DMS53 treated with DMSO at 0.1 percent for 48 hours (cell line): ENCODE measurements around the gene PHB1.
"Not testable (repeated sequence)": the region's sequence is repeated elsewhere in the genome, so short reads cannot be mapped to it uniquely, and the experiment has no call there.

ENCODE experiments used
- DNase-seq: peaks from one replicate; lab custom pipeline; 2025; ENCODE audit not compliant: unreplicated experiment; lab: John Stamatoyannopoulos, UW

The PHB1 gene

GRCh38 chr17:49439673-49440571 lies 25.2 kb upstream of the PHB1 start:
- DNase-seq = no peak

DNA sequence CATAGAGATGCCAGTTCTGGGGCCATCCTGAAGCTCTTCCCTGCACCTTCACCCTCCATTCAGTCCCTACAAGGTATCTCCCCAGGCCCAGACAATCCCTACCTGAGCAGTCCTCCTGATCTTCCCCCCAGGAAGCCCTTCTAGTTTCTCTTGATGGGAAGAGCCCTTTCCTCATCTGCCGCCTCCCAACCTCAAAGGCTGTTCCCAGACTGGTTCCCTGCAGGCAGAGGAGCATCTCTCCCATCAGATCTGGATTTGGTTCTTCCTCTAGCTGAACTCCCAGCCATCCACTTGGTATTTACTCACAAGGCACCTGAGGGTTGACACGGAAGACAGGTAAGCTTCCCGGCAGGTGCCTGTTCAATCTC lies 24.6 kb upstream of the PHB1 start:
- DNase-seq = no peak

GRCh38 chr17:49438436-49439278 lies 24.0 kb upstream of the PHB1 start:
- no peak for DNase-seq

GRCh38 chr17:49437696-49438435 lies 23.2 kb upstream of the PHB1 start:
- no peak for DNase-seq

DNA sequence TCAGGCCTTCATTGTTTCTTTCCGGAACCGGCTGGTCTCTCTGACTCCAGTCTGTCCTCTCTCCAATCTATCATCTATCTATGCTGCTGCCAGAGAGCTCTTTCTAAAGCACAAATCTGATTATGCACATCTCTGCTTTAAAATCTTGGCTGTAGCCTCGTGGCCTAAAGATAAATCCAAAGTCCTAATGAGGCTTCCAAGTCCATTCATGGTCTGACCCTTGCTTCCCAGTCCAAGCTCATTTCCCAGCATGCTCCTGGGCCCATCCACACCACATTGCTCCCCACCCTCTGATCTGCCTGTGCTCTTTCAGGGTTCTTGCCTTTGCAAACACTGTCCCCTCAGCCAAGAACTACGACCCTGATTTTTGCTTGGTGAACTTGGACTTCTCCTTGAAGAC lies 21.5 kb upstream of the PHB1 start:
- DNase-seq = no peak

GRCh38 chr17:49435671-49436029 lies 21.0 kb upstream of the PHB1 start:
- DNase-seq = no peak

DNA sequence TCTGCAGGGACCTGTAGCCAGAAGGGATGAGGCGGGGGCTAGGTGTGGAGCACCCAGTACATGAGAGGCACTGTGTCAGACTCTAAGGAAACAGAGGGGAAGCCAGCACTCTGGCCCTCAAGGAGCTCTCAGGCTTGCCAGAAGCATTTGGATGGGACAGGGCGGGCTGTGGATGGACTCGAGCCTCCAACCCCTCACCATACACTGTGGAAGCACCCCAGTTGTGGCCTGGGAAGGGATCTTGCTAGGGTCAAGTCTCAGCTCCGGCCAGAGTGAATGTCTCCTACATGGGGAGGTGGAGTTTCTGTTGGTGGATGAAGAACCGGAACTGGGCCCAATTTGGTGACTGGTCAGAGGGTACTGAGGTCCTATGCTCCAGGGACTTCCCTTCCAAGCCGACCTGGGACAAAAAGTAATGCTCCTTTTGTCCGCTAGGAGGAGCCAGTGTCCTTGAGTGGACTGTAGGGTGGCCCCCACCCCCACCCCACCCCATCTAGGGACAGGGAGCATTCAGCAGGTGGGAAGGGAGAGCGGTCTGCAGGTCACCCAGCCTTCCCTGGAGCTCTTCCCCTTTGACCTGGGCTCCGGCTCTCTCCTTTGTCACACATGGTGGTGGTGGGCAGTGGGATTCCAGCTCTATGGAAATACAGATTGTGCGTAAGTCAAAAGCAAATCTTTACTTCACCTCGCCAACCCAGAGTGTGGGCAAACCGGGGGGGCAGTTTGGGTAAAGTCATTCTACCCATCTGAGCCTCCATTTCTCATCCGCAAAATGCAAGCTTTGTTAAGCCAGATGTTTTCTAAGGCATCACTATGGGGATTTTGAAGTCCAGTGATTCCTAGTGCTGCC lies 20.4 kb upstream of the PHB1 start:
- no peak for DNase-seq

DNA sequence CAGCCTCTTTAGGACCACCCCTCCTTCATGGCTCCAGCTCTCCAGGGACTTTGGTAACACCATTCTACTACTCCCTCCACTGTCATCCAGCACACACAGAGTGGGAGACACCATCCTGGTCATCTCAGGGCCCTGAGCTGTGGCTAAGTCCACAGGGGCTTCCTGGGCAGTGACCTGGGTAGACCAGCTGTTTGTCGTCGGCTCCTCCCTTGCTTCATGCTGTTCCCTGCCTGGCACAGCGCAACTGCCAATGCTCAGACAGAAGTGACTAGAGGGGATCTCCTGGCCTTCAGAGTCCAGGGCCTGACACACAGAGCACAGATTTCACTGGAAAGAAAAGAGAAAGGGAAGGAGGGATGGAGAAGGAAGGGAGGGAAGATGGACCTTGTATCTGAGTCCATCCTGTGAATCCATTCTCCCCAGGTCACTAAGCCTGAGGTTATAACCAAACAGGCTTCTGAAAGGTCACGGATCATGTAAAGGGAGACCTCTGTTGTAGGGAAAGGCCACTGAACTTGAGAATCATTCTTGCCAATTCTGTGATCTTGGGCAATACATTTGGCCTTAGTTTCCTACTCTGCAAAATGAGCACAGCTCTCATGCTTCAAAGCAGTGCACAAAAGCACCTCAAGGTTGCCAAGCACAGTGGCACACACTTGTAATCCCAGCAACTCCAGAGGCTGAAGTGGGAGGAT lies 18.5 kb upstream of the PHB1 start:
- DNase-seq = no peak

GRCh38 chr17:49431743-49432142 lies 17.1 kb upstream of the PHB1 start:
- DNase-seq = no peak

- no peak for DNase-seq
Measured at GRCh38 chr17:49425004-49425286, 10.3 kb upstream of the PHB1 start.

DNA sequence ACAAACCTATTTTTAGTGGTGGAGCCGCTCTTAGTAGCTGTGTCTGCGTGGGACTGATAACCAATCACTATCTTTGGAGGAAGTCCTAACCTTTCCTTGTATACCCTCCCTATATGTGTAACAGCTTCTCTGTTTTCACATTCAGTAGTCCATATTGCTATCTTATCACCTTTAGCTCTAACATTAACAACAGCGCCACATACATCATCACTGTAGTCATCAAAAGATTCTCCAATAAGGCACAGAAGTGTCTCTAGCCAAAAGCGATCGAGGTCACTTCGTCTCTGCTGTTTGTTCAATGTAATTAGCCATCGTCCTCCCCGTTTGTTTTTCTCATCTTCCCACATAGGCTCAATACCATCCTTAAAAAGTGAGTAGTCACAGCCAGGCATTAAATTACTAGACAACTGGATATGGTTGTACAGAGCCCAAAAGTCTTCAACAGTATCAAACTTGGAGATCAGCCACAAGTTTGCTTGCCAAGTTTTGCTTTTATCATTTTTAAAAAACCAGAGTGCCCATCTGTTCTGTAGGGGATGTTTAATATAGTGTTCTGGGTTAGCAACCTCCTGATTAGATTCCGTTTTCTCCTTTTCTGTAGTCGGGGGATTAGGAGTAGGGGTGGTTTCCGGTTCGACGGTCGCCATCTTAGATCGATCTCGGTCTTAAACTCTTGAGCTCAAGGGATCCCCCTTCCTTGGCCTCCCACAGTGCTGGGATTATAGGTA lies 9.8 kb upstream of the PHB1 start:
- DNase-seq = not testable (repeated sequence)

- DNase-seq = no peak
Measured at GRCh38 chr17:49422714-49423113, 8.0 kb upstream of the PHB1 start.

- DNase-seq = not testable (repeated sequence)
Measured at GRCh38 chr17:49419761-49420160, 5.1 kb upstream of the PHB1 start.

DNA sequence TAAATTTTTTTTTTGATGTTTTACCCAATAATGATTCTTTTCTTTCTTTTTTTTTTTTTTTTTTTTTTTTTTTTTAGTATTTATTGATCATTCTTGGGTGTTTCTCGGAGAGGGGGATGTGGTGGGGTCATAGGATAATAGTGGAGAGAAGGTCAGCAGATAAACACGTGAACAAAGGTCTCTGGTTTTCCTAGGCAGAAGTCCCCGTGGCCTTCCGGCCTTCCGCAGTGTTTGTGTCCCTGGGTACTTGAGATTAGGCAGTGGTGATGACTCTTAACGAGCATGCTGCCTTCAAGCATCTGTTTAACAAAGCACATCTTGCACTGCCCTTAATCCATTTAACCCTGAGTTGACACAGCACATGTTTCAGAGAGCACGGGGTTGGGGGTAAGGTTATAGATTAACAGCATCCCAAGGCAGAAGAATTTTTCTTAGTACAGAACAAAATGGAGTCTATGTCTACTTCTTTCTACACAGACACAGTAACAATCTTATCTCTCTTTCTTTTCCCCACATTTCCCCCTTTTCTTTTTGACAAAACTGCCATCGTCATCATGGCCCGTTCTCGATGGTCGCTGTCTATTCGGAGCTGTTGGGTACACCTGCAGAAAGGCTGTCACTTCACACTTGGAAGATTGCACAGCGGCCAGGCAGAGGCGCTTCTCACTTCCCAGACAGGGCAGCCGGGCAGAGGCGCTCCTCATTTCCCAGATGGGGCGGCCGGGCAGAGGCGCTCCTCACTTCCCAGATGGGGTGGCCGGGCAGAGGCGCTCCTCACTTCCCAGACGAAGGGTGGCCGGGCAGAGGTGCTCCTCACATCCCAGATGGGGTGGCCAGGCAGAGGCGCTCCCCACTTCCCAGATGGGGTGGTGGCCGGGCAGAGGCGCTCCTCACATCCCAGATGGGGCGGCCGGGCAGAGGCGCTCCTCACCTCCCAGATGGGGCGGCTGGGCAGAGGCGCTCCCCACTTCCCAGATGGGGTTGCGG lies 4.4 kb upstream of the PHB1 start:
- not testable (repeated sequence) for DNase-seq

DNA sequence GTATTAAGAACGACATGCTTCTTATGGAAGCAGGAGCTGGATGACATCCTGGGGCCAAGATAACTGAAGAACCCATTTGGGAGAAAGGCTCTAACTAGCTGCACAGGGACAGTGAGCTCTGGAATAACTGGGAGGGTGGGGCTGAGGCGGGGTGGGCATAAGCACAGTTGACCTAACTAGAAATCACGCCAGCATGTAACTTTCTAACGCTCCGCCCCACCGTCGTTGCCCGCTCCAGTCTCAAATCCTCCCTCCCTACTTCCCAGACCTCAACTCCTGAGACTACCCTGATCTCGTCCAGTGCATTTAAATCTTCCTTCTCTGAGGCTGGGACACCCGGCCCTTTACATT lies 436 bp downstream of the PHB1 start:
- DNase-seq = no peak

- DNase-seq = no peak
Measured at GRCh38 chr17:49409066-49409465, 5.6 kb downstream of the PHB1 start.

DNA sequence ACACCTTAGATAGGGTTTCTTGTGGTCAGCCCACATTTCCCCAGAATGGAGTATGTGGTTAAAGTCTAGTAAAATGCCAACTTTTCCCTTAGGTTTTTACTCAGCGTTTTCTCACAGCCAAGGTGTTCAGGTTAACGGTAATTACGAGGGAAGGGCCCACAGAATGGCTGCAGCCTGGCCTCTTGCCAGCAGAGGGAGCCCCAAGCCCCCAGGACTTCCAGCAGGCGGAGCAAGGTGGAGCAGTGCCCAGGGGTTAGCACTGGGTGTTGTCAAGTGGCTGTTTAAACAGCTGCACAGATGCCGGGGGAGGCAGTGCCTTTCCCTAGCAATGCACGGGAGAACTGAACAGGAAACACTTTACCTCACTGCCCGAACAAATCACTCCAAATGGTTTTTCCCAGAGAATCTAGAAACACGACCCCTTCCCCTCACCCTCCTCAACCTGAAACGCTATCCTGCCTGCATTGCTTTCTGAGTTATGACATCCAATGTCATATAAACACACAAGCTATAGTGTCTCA lies 6.6 kb downstream of the PHB1 start:
- peak; percentile 95 for DNase-seq

DNA sequence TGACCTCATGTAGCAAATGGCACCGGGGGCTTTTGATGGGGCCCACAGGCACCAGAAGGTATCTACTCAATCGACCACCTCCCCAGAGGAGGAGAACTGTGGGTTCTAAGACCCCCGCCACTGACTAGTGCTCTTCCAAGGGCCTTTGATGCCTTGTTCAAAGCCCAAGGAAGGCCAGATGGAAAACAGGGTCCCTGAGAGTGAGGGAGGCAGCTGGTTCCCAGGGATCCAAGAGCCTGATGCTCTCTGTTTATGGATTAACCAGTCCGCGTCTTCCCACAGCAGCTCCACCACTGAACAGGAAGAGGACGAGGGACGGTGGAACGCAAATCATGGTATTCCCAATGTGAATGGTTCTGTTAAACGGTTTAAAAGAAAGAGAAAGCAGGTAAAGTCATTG lies 7.6 kb downstream of the PHB1 start:
- DNase-seq = no peak
